HG03280 (cell line): Measurements from ENCODE around the gene MFSD12.

Experiments
- ATAC-seq: cut with Tn5 transposase; IDR thresholded peaks from one replicate; pipeline ENCODE4 v1.9.1; 2021; ENCODE audit warnings: mild to moderate bottlenecking, moderate library complexity; ENCODE audit not compliant: unreplicated experiment

MFSD12 gene

GRCh38 chr19:3563709-3564524, 6.5 kb upstream of the MFSD12 start:
- ATAC-seq: no peak

GRCh38 chr19:3556978-3557460, 367 bp downstream of the MFSD12 start:
- peak; percentile 22 for ATAC-seq

- ATAC-seq: no peak
These were observed 886 bp downstream of the MFSD12 start for GRCh38 chr19:3556423-3556977.

GRCh38 chr19:3555653-3556422, 1.5 kb downstream of the MFSD12 start:
- no peak for ATAC-seq

GRCh38 chr19:3554254-3555083, 2.9 kb downstream of the MFSD12 start:
- no peak for ATAC-seq

- no peak for ATAC-seq
These were observed 5.6 kb downstream of the MFSD12 start for GRCh38 chr19:3551792-3552095.

- no peak for ATAC-seq
These were observed 6.2 kb downstream of the MFSD12 start for GRCh38 chr19:3550947-3551791.

GRCh38 chr19:3549816-3550215, 7.6 kb downstream of the MFSD12 start:
- ATAC-seq: no peak

- ATAC-seq: no peak
These were observed 8.8 kb downstream of the MFSD12 start for GRCh38 chr19:3548606-3549005.

- no peak for ATAC-seq
These were observed 9.6 kb downstream of the MFSD12 start for GRCh38 chr19:3547767-3548282.

GRCh38 chr19:3547301-3547731, 10.1 kb downstream of the MFSD12 start:
- ATAC-seq: no peak

- ATAC-seq: no peak
These were observed 11.3 kb downstream of the MFSD12 start for GRCh38 chr19:3546119-3546518.

- ATAC-seq: no peak
These were observed 11.7 kb downstream of the MFSD12 start for GRCh38 chr19:3545669-3546034.

- ATAC-seq: no peak
These were observed 12.4 kb downstream of the MFSD12 start for GRCh38 chr19:3544742-3545668.

- ATAC-seq: no peak
These were observed 13.4 kb downstream of the MFSD12 start for GRCh38 chr19:3544058-3544376.

GRCh38 chr19:3543150-3544057, 14.0 kb downstream of the MFSD12 start:
- no peak for ATAC-seq

GRCh38 chr19:3539756-3540118, 17.6 kb downstream of the MFSD12 start:
- no peak for ATAC-seq
